Keratinocyte (primary cell): ENCODE measurements around the gene SNX17. TPM values are rescaled to one million over a fixed set of nuclear protein-coding genes. Genes with fewer than 3 reads are reported as not detected.

ENCODE experiments used
- DNase-seq: peaks from one replicate; pipeline ENCODE4 v3.0.0-alpha.2; 2011; ENCODE audit warnings: low read depth, missing footprints, low spot score
- FAIRE-seq: peaks from 2 replicates; lab custom pipeline; 2011; peaks lifted over from hg19 to GRCh38; lab: Jason Lieb, UNC
- H2AFZ ChIP-seq: 2 replicates; pipeline ENCODE4 v1.6.0; 2012; ENCODE audit warnings: low read length, control low read depth, inconsistent platforms; ENCODE audit not compliant: control insufficient read depth
- H3K27ac ChIP-seq: 2 replicates; pipeline ENCODE4 v1.5.1; 2011; ENCODE audit warnings: low read length; ENCODE audit not compliant: control insufficient read depth, insufficient read depth
- H3K27me3 ChIP-seq: 3 replicates; pipeline ENCODE4 v1.6.0; 2011; ENCODE audit warnings: low read length; ENCODE audit not compliant: control insufficient read depth, insufficient read depth; ENCODE audit errors: extremely low read depth
- H3K36me3 ChIP-seq, 2 experiments: 2 replicates in 1 of 2; 3 replicates in 1 of 2; pipeline ENCODE4 v1.5.1; 2011; ENCODE audit warnings: low read length in 2 of 2, mild to moderate bottlenecking in 1 of 2; ENCODE audit not compliant: control insufficient read depth in 2 of 2, insufficient read depth in 2 of 2; ENCODE audit errors: extremely low read depth in 1 of 2
- H3K4me1 ChIP-seq: 3 replicates; pipeline ENCODE4 v1.5.1; 2011; ENCODE audit warnings: low read length; ENCODE audit not compliant: control insufficient read depth, insufficient read depth; ENCODE audit errors: extremely low read depth
- H3K4me2 ChIP-seq: 3 replicates; pipeline ENCODE4 v1.6.0; 2011; ENCODE audit warnings: low read depth, low read length; ENCODE audit not compliant: control insufficient read depth, insufficient read depth; ENCODE audit errors: extremely low read depth
- H3K4me3 ChIP-seq, 3 experiments: fragments of 200-600 bp in 1 of 3; sonication (generic) in 1 of 3; 2 replicates in 2 of 3; 3 replicates in 1 of 3; pipeline ENCODE4 v1.5.1; 2011 to 2016; ENCODE audit warnings: low read length in 3 of 3, mild to moderate bottlenecking in 3 of 3, control low read depth in 2 of 3, inconsistent platforms in 1 of 3, low read depth in 1 of 3, mixed read lengths in 1 of 3, mixed run types in 1 of 3, moderate library complexity in 1 of 3; ENCODE audit not compliant: control insufficient read depth in 2 of 3, insufficient read depth in 2 of 3; ENCODE audit errors: extremely low read depth in 1 of 3
- H3K79me2 ChIP-seq: 2 replicates; pipeline ENCODE4 v1.6.0; 2012; ENCODE audit warnings: low read length; ENCODE audit not compliant: control insufficient read depth, insufficient read depth
- H3K9ac ChIP-seq: 3 replicates; pipeline ENCODE4 v1.6.0; 2011; ENCODE audit warnings: low read length; ENCODE audit not compliant: control insufficient read depth, insufficient read depth; ENCODE audit errors: extremely low read depth
- H3K9me1 ChIP-seq: 3 replicates; pipeline ENCODE4 v1.6.0; 2011; ENCODE audit warnings: low read length; ENCODE audit not compliant: control insufficient read depth, insufficient read depth; ENCODE audit errors: extremely low read depth
- H3K9me3 ChIP-seq: 2 replicates; pipeline ENCODE4 v1.5.1; 2012; ENCODE audit warnings: low read depth, low read length; ENCODE audit not compliant: control insufficient read depth
- H4K20me1 ChIP-seq: 3 replicates; pipeline ENCODE4 v1.6.0; 2011; ENCODE audit warnings: low read length; ENCODE audit not compliant: control insufficient read depth, insufficient read depth; ENCODE audit errors: extremely low read depth
- EZH2 ChIP-seq: IDR thresholded peaks from one replicate; pipeline ENCODE4 v1.6.1; 2012; ENCODE audit warnings: inconsistent platforms, mild to moderate bottlenecking, low read length, moderate library complexity
- dilution Hi-C: fragments of 300-500 bp; cut with MboI; formaldehyde crosslinking; loops from one replicate; pipeline ENCODE4 v1.7.0; 2020; ENCODE audit warnings: low sequenced_read_pairs; ENCODE audit not compliant: extremely low pct_ligation_motif_present
- polyA plus RNA-seq, 5 experiments: library from polyadenylated mRNA; depleted of rRNA in 3 of 5; stranded (reverse) in 3 of 5; stranded (forward) in 1 of 5; unstranded in 1 of 5; fragments of >200 nt; gene quantifications; 1 replicate in 1 of 5; 2 replicates in 3 of 5; 3 replicates in 1 of 5; pipeline versions ENCODE4 v1.2.1 to v1.2.3, GENCODE V29; 2011 to 2012; ENCODE audit warnings: missing spikeins in 2 of 5, low read depth in 1 of 5, low replicate concordance in 1 of 5
- TF ChIP-seq, protein P1 (sequence below), 3 experiments: IDR thresholded peaks in 1 of 3; conservative IDR thresholded peaks in 1 of 3; optimal IDR thresholded peaks in 1 of 3; 2 replicates in 2 of 3; 3 replicates in 1 of 3; pipeline versions ENCODE3 to v1.5.1; 2011; ENCODE audit warnings: low read length in 3 of 3, mild to moderate bottlenecking in 3 of 3, moderate library complexity in 2 of 3, control low read depth in 1 of 3, inconsistent platforms in 1 of 3; ENCODE audit not compliant: insufficient read depth in 2 of 3; ENCODE audit errors: extremely low read depth in 1 of 3

The SNX17 gene
- polyA plus RNA-seq, 1 donor (not counting 4 experiments of a cell fraction or from before 2014, with no cell fraction given) = 83.3 TPM

DNA sequence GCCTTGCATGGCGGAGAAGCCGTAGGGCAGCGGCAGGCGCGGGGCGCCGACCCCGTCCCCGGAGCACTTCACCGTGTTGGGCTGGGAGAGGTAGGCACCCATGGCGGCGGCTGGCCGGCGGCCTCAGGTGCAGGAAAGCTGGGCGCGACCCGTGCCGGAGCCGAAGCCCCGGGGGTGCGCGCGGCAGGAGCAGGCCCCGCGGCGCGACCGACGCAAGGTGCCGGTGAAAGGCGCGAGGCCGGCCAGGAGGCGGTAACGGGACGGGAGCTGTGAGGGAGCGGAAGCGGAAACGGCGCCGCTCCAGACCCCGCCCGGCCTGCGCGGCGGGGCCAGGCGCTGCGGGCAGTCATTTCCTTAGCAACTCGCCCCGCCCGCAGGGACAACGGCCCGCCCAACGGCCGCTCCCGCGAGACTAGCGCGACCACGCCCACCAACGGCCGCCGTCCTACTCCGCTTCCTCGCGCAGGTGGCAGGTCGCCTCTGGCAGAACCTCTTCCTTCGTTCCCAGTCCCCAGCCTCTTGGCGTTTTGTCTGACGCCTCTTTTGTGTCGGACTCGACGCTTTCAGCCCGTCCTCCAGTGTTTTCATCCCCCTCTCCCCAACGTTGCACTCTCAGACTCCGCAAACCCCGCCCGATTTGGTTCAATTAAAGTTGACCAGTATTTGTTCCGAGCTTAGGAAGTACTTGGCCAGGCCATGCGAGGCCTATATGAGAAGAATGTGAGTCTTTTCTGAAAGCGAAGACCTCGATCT is 39.1 kb downstream of the SNX17 start, which contains the start of gene PPM1G:
TSS of gene PPM1G (minus strand) at position 271 of the 753 bp plus-strand sequence. CDS start at position 102, 169 bp downstream.
- H3K9ac ChIP-seq = peak within 1 kb of the TSS; percentile 90
- TF ChIP-seq EZH2 = no peak
- TF ChIP-seq, protein P1, sequence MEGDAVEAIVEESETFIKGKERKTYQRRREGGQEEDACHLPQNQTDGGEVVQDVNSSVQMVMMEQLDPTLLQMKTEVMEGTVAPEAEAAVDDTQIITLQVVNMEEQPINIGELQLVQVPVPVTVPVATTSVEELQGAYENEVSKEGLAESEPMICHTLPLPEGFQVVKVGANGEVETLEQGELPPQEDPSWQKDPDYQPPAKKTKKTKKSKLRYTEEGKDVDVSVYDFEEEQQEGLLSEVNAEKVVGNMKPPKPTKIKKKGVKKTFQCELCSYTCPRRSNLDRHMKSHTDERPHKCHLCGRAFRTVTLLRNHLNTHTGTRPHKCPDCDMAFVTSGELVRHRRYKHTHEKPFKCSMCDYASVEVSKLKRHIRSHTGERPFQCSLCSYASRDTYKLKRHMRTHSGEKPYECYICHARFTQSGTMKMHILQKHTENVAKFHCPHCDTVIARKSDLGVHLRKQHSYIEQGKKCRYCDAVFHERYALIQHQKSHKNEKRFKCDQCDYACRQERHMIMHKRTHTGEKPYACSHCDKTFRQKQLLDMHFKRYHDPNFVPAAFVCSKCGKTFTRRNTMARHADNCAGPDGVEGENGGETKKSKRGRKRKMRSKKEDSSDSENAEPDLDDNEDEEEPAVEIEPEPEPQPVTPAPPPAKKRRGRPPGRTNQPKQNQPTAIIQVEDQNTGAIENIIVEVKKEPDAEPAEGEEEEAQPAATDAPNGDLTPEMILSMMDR (optimal IDR thresholded peaks at IDR 0.05 in 1 of 3, IDR thresholded peaks at IDR 0.05 in 1 of 3, conservative IDR thresholded peaks at IDR 0.05 in 1 of 3; ENCODE audit: extremely low read depth in 1 of 3, insufficient read depth in 2 of 3, low read length in 3 of 3) = no peak
- no peaks in the 10 kb centered on the region for H3K36me3 ChIP-seq
- peak within 1 kb of the TSS; percentile 100 for H3K4me2 ChIP-seq
- no peaks in the 10 kb centered on the region for H3K9me1 ChIP-seq
- H2AFZ ChIP-seq = peak within 1 kb of the TSS; percentile 99
- dilution Hi-C loops = no loop called here
- peak within 1 kb of the TSS; percentile 81 for H3K27ac ChIP-seq
- peaks cover 10% of the 10 kb centered on the region for H4K20me1 ChIP-seq
- peaks cover 48% of the 10 kb centered on the region for H3K79me2 ChIP-seq
- no peak for FAIRE-seq
- H3K4me1 ChIP-seq = peaks cover 15% of the 10 kb centered on the region
- no peaks in the 10 kb centered on the region for H3K9me3 ChIP-seq
- peak within 1 kb of the TSS; percentile 92 to 99 (median 94) for H3K4me3 ChIP-seq
- peak; percentile 66 for DNase-seq
- H3K27me3 ChIP-seq = no peaks in the 10 kb centered on the region

DNA sequence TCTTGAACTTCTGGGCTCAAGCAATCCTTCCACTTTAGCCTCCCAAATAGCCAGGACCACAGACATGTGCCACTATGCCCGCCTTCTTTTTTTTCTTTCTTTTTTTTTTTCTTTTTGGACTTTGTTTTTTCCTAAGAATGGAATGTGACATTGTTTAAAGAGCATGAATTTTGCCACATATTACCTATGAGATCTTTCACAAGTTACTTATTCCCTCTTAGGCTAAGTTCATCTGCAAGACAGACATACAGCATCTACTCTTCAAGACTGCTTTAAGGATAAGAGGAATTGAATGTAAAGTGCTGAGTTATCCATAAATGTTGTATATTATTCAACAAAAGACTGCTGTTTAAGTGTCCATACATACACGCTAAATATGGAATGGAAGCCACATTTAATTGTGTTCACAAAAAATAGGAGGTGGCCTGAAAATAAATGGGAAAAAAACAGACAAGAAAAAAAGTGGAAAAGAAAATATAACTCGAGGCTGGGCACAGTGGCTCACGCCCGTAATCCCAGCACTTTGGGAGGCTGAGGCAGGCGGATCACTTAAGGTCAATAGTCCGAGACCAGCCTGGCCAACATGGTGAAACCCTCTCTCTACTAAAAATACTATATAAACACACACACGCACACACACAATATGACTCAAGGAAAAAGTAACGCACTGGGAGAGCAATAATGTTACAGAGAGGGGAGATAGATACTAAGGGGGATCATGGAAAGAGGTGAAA is 42.2 kb downstream of the SNX17 start:
- no peaks in the 10 kb centered on the region for H3K9me1 ChIP-seq
- DNase-seq (no peak), FAIRE-seq (no peak)
- peaks cover 10% of the 10 kb centered on the region for H3K4me1 ChIP-seq
- no peak overlapping the region for H2AFZ ChIP-seq
- H3K27me3 ChIP-seq = no peaks in the 10 kb centered on the region
- H3K4me2 ChIP-seq = no peak overlapping the region
- H4K20me1 ChIP-seq = peaks cover 5% of the 10 kb centered on the region
- H3K79me2 ChIP-seq = peaks cover 17% of the 10 kb centered on the region
- H3K36me3 ChIP-seq = no peaks in the 10 kb centered on the region
- TF ChIP-seq EZH2 = no peak
- TF ChIP-seq, protein P1 (optimal IDR thresholded peaks at IDR 0.05 in 1 of 3, IDR thresholded peaks at IDR 0.05 in 1 of 3, conservative IDR thresholded peaks at IDR 0.05 in 1 of 3; ENCODE audit: extremely low read depth in 1 of 3, insufficient read depth in 2 of 3, low read length in 3 of 3) = no peak
- no peaks in the 10 kb centered on the region for H3K9me3 ChIP-seq
- no peak overlapping the region for H3K9ac ChIP-seq
- H3K4me3 ChIP-seq = no peak overlapping the region
- dilution Hi-C loops = no loop called here
- no peak overlapping the region for H3K27ac ChIP-seq
